Loucy (cell line): ENCODE data around the gene COL1A1.
A peak's percentile ranks its signal among the peaks of the same experiment; 100 is the strongest.

Source experiments
- H2AFZ ChIP-seq: fragments of 200-600 bp; sonication (generic); 2 replicates; pipeline ENCODE4 v1.6.0; 2016; ENCODE audit warnings: antibody characterized with exemption, mild to moderate bottlenecking, low read length, moderate library complexity
- H3F3A ChIP-seq: fragments of 200-600 bp; 2 replicates; pipeline ENCODE4 v1.6.0; 2016; ENCODE audit warnings: antibody characterized with exemption, low read depth, mild to moderate bottlenecking
- H3K27me3 ChIP-seq: fragments of 200-600 bp; sonication (generic); 2 replicates; pipeline ENCODE4 v1.6.1; 2014; ENCODE audit warnings: low read length, mild to moderate bottlenecking; ENCODE audit not compliant: insufficient read depth, poor library complexity, severe bottlenecking
- H3K36me3 ChIP-seq: fragments of 200-600 bp; sonication (generic); 2 replicates; pipeline ENCODE4 v1.6.1; 2016; ENCODE audit warnings: low read length; ENCODE audit not compliant: insufficient read depth
- H3K4me1 ChIP-seq: fragments of 200-600 bp; sonication (generic); 2 replicates; pipeline ENCODE4 v1.5.1; 2014; ENCODE audit warnings: low read length, mild to moderate bottlenecking; ENCODE audit not compliant: insufficient read depth, poor library complexity, severe bottlenecking
- H3K4me2 ChIP-seq: fragments of 200-600 bp; sonication (generic); 2 replicates; pipeline ENCODE4 v1.6.0; 2014; ENCODE audit warnings: antibody characterized with exemption, low read length, low read depth, mild to moderate bottlenecking; ENCODE audit not compliant: poor library complexity, severe bottlenecking
- H3K4me3 ChIP-seq: fragments of 200-600 bp; sonication (generic); 2 replicates; pipeline ENCODE4 v1.5.1; 2014; ENCODE audit warnings: low read length, mild to moderate bottlenecking, mixed read lengths; ENCODE audit not compliant: poor library complexity, severe bottlenecking
- H3K79me2 ChIP-seq: fragments of 200-600 bp; sonication (generic); 2 replicates; pipeline ENCODE4 v1.6.1; 2014; ENCODE audit warnings: low read length; ENCODE audit not compliant: insufficient read depth
- H3K9ac ChIP-seq: fragments of 200-600 bp; sonication (generic); 2 replicates; pipeline ENCODE4 v1.6.0; 2014; ENCODE audit warnings: mild to moderate bottlenecking, low read depth, low read length, moderate library complexity; ENCODE audit not compliant: poor library complexity, severe bottlenecking
- H3K9me2 ChIP-seq: fragments of 200-600 bp; sonication (generic); replicated peaks from 2 replicates; pipeline ENCODE4 v1.6.1; 2016; ENCODE audit warnings: low read depth, low read length, mixed read lengths
- H3K9me3 ChIP-seq: fragments of 200-600 bp; sonication (generic); 2 replicates; pipeline ENCODE4 v1.6.1; 2014; ENCODE audit warnings: mild to moderate bottlenecking, antibody characterized with exemption, low read length, low read depth; ENCODE audit not compliant: insufficient read depth
- H4K20me1 ChIP-seq: fragments of 200-600 bp; sonication (generic); 2 replicates; pipeline ENCODE4 v1.6.0; 2014; ENCODE audit warnings: antibody characterized with exemption, low read length, mild to moderate bottlenecking; ENCODE audit not compliant: insufficient read depth, poor library complexity, severe bottlenecking
- EZH2phosphoT487 ChIP-seq: fragments of 200-600 bp; IDR thresholded peaks from 2 replicates; pipeline ENCODE4 v1.6.1; 2018; ENCODE audit warnings: antibody characterized with exemption, mild to moderate bottlenecking, moderate library complexity, borderline replicate concordance
- TF ChIP-seq, protein P1 (sequence below): fragments of 200-600 bp; sonication (generic); conservative IDR thresholded peaks from 2 replicates; pipeline ENCODE4 v1.5.1; 2014; ENCODE audit warnings: mild to moderate bottlenecking, antibody characterized with exemption, low read length

The COL1A1 gene

GRCh38 chr17:50217591-50217990 lies 16.2 kb upstream of the COL1A1 start:
- no peaks in the 10 kb centered on the region for H3K9me2 ChIP-seq
- H3K4me1 ChIP-seq: peaks cover 11% of the 10 kb centered on the region
- H3K36me3 ChIP-seq: no peaks in the 10 kb centered on the region
- no peaks in the 10 kb centered on the region for H3K79me2 ChIP-seq
- H3K4me2 ChIP-seq: no peak overlapping the region
- TF ChIP-seq EZH2phosphoT487: no peak
- TF ChIP-seq, protein P1, sequence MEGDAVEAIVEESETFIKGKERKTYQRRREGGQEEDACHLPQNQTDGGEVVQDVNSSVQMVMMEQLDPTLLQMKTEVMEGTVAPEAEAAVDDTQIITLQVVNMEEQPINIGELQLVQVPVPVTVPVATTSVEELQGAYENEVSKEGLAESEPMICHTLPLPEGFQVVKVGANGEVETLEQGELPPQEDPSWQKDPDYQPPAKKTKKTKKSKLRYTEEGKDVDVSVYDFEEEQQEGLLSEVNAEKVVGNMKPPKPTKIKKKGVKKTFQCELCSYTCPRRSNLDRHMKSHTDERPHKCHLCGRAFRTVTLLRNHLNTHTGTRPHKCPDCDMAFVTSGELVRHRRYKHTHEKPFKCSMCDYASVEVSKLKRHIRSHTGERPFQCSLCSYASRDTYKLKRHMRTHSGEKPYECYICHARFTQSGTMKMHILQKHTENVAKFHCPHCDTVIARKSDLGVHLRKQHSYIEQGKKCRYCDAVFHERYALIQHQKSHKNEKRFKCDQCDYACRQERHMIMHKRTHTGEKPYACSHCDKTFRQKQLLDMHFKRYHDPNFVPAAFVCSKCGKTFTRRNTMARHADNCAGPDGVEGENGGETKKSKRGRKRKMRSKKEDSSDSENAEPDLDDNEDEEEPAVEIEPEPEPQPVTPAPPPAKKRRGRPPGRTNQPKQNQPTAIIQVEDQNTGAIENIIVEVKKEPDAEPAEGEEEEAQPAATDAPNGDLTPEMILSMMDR: no peak
- H4K20me1 ChIP-seq: no peaks in the 10 kb centered on the region
- no peaks in the 10 kb centered on the region for H3F3A ChIP-seq
- no peaks in the 10 kb centered on the region for H3K27me3 ChIP-seq
- no peak overlapping the region for H3K4me3 ChIP-seq
- no peak overlapping the region for H2AFZ ChIP-seq
- no peaks in the 10 kb centered on the region for H3K9me3 ChIP-seq
- no peak overlapping the region for H3K9ac ChIP-seq

DNA sequence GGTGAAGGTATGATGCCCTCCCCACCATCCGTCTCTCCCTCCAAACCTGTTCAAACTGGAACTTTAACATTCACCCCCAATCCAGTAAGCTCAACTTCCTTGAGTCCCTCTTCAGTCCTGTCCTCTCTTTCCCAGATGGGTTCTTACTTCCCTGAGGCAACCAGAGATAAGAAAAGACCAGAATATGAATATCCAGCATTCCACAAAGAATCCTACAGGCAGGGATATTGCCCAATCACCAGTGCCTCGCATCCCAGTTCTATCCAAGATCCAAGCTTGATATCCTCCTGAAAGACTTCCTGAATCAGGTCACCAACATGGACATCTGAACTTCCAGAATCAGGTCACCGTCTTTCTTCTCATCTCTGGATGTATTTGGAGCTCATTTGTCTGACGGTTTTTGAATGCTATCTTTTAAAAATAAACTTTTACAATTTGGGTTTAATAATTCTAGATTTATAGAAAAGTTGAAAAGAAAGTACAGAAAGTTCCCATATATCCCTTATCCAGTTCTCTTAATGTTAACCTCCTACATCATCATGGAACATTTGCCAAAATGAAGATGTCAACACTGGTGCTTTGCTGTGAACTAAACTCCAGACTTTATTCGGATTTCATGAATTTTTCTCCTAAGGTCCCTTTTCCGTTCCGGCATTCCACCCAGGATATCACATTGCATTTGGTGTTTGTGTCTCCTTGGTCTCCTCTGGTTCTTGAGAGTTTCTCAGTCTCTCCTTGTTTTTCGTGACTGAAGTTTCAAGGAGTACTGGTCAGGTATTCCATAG lies 13.7 kb upstream of the COL1A1 start:
- Histone ChIP-seq H3K27me3 (no peaks in the 10 kb centered on the region), H3K4me1 (peaks cover 11% of the 10 kb centered on the region), H3K79me2 (no peaks in the 10 kb centered on the region), H3F3A (no peaks in the 10 kb centered on the region), H4K20me1 (no peaks in the 10 kb centered on the region), H3K36me3 (no peaks in the 10 kb centered on the region), H2AFZ (no peak overlapping the region), H3K4me3 (no peak overlapping the region), H3K9me2 (no peaks in the 10 kb centered on the region), H3K4me2 (no peak overlapping the region), H3K9ac (no peak overlapping the region), H3K9me3 (no peaks in the 10 kb centered on the region)
- TF ChIP-seq EZH2phosphoT487: no peak
- TF ChIP-seq, protein P1: no peak

DNA sequence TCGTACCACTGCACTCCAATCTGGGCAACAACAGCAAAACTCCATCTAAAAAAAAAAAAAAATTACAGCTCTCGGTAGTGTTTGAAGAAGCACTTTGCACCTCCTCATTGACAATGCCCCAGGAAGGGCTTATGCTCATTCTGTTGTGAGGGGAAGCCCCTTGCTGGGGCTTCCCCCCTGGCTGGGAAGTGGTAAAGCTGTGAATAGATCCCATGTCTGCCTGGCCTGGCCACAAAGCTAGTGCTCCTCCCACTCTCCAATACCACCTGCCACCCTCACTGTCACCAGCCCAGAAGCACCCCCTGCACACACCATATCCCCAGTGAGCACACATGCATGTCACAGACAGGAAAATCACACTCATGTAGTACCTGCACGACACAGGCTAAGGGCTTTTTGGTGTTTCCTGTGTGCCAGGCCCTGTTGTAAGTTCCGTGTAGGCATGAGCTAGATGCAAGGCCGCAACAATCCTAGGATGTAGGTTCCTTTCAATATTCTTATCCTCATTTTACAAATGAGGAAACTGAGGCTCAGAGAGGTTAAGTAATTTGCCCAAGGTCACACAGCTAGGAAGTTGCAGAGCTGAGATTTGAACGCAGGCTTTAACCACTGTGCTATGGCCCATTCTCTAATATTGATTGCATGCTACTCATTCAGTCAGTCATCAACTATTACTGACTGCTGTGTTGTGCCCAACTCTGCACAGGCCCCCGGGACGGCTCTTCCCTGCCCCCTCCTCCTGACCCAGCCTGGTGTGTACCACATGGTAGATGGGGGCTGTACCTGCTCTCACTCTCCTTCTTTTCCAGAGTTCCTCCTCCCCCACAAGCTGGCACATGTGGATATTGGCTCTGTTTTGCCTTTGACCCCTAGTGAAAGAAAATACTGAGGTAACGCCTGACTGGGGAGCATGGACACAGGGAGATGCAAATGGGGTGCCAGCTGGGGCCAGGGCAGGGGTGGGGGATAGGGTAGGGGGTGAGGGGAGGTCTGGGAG lies 11.9 kb upstream of the COL1A1 start:
- Histone ChIP-seq H3K4me3 (no peak overlapping the region), H3F3A (no peaks in the 10 kb centered on the region), H3K27me3 (no peaks in the 10 kb centered on the region), H3K9ac (no peak overlapping the region), H4K20me1 (no peaks in the 10 kb centered on the region), H2AFZ (no peak overlapping the region), H3K36me3 (no peaks in the 10 kb centered on the region), H3K79me2 (no peaks in the 10 kb centered on the region), H3K4me1 (peaks cover 3% of the 10 kb centered on the region), H3K9me2 (no peaks in the 10 kb centered on the region), H3K9me3 (no peaks in the 10 kb centered on the region), H3K4me2 (peak overlapping the region; percentile 8)
- no peak for TF ChIP-seq EZH2phosphoT487
- TF ChIP-seq, protein P1: peak; percentile 30
